Osteoblast (primary cell): ENCODE data around the gene ITGB8. TPM values are rescaled to one million over a fixed set of nuclear protein-coding genes. Genes with fewer than 3 reads are reported as not detected.
"Not testable (repeated sequence)": the region's sequence is repeated elsewhere in the genome, so short reads cannot be mapped to it uniquely, and the experiment has no call there.

Source experiments
- DNase-seq: peaks from one replicate; pipeline ENCODE4 v3.0.0; 2011; ENCODE audit warnings: low spot score, mixed read lengths; ENCODE audit not compliant: insufficient read length; ENCODE audit errors: missing footprints
- H2AFZ ChIP-seq: 2 replicates; pipeline ENCODE4 v1.6.0; 2011; ENCODE audit warnings: mild to moderate bottlenecking, low read length
- H3K27ac ChIP-seq: 2 replicates; pipeline ENCODE4 v1.5.1; 2011; ENCODE audit warnings: mild to moderate bottlenecking, low read depth, low read length, moderate library complexity
- H3K27me3 ChIP-seq: 2 replicates; pipeline ENCODE4 v1.6.0; 2012; ENCODE audit warnings: mild to moderate bottlenecking, control low read depth, inconsistent platforms, low read length, moderate library complexity; ENCODE audit not compliant: insufficient read depth
- H3K36me3 ChIP-seq: 2 replicates; pipeline ENCODE4 v1.5.1; 2011; ENCODE audit warnings: mild to moderate bottlenecking, low read length, control low read depth, moderate library complexity; ENCODE audit not compliant: insufficient read depth
- H3K4me1 ChIP-seq: 2 replicates; pipeline ENCODE4 v1.5.1; 2011; ENCODE audit warnings: mild to moderate bottlenecking, low read length, control low read depth, moderate library complexity; ENCODE audit not compliant: insufficient read depth
- H3K4me2 ChIP-seq: 2 replicates; pipeline ENCODE4 v1.6.0; 2011; ENCODE audit warnings: mild to moderate bottlenecking, low read length; ENCODE audit not compliant: insufficient read depth
- H3K4me3 ChIP-seq: fragments of 200-600 bp; sonication (generic); 3 replicates; pipeline ENCODE4 v1.5.1; 2012; ENCODE audit warnings: mild to moderate bottlenecking, low read length, inconsistent platforms; ENCODE audit not compliant: insufficient read depth
- H3K79me2 ChIP-seq: 2 replicates; pipeline ENCODE4 v1.6.0; 2012; ENCODE audit warnings: mild to moderate bottlenecking, low read length, control low read depth, inconsistent platforms; ENCODE audit not compliant: insufficient read depth
- H3K9me3 ChIP-seq: 2 replicates; pipeline ENCODE4 v1.5.1; 2011; ENCODE audit warnings: low read depth, low read length, control low read depth
- H4K20me1 ChIP-seq: 2 replicates; pipeline ENCODE4 v1.6.0; 2012; ENCODE audit warnings: mild to moderate bottlenecking, low read length, control low read depth; ENCODE audit not compliant: insufficient read depth
- total RNA-seq: library from RNA; depleted of rRNA; stranded (reverse); fragments of >200 nt; gene quantifications from 2 replicates; pipeline ENCODE4 v1.2.3, GENCODE V29; 2012
- TF ChIP-seq, protein P1 (sequence below): IDR thresholded peaks from 2 replicates; pipeline ENCODE4 v1.5.1; 2011; ENCODE audit warnings: mild to moderate bottlenecking, low read depth, low read length, moderate library complexity; ENCODE audit errors: extremely low read depth

ITGB8 gene
- total RNA-seq, 1 donor: 35.1 TPM

DNA sequence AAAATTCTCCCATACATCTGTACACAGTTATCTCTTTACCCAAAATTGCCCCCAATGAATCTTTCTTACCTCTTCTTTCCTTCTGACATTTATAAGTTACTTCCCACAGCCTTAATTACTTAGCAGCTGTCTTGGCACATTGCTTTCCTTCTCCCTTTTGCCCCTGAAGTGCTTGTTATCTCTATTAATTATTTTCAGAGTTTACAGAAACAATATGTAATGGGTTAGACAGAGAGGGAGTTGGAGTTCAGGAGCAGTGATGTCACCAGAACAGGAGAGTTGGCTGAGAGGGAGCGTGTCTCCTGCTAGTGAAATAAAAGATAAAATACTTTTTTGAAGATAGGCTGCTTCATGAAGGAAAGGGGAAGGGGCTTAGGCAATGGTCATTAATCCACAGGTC is 57.4 kb downstream of the ITGB8 start:
- TF ChIP-seq, protein P1, sequence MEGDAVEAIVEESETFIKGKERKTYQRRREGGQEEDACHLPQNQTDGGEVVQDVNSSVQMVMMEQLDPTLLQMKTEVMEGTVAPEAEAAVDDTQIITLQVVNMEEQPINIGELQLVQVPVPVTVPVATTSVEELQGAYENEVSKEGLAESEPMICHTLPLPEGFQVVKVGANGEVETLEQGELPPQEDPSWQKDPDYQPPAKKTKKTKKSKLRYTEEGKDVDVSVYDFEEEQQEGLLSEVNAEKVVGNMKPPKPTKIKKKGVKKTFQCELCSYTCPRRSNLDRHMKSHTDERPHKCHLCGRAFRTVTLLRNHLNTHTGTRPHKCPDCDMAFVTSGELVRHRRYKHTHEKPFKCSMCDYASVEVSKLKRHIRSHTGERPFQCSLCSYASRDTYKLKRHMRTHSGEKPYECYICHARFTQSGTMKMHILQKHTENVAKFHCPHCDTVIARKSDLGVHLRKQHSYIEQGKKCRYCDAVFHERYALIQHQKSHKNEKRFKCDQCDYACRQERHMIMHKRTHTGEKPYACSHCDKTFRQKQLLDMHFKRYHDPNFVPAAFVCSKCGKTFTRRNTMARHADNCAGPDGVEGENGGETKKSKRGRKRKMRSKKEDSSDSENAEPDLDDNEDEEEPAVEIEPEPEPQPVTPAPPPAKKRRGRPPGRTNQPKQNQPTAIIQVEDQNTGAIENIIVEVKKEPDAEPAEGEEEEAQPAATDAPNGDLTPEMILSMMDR: no peak
- Histone ChIP-seq H3K4me3 (no peak overlapping the region), H3K36me3 (no peaks in the 10 kb centered on the region), H3K27me3 (no peaks in the 10 kb centered on the region), H3K79me2 (no peaks in the 10 kb centered on the region), H3K27ac (no peak overlapping the region), H3K4me2 (no peak overlapping the region), H4K20me1 (no peaks in the 10 kb centered on the region), H3K9me3 (no peaks in the 10 kb centered on the region), H3K4me1 (peaks cover 10% of the 10 kb centered on the region), H2AFZ (no peak overlapping the region)
- no peak for DNase-seq

DNA sequence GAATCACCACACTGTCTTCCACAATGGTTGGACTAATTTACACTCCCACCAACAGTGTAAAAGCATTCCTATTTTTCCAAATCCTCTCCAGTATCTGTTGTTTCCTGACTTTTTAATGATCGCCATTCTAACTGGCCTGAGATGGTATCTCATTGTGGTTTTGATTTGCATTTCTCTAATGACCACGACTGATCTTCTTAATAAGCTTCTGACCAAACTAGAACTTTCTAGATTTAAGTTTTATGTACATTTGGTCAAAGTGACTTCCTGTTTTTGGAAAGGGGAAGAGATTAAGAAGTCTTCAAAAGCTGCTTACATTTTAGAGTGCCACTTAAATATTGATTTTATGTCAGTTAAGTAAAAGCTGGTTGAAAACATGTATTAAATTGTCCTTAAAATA is 58.5 kb downstream of the ITGB8 start:
- not testable (repeated sequence) for DNase-seq, H3K79me2 ChIP-seq, H4K20me1 ChIP-seq, H3K36me3 ChIP-seq, H3K4me3 ChIP-seq, H3K27ac ChIP-seq, H2AFZ ChIP-seq, H3K9me3 ChIP-seq, H3K27me3 ChIP-seq, H3K4me2 ChIP-seq
- H3K4me1 ChIP-seq: peaks cover 10% of the 10 kb centered on the region

DNA sequence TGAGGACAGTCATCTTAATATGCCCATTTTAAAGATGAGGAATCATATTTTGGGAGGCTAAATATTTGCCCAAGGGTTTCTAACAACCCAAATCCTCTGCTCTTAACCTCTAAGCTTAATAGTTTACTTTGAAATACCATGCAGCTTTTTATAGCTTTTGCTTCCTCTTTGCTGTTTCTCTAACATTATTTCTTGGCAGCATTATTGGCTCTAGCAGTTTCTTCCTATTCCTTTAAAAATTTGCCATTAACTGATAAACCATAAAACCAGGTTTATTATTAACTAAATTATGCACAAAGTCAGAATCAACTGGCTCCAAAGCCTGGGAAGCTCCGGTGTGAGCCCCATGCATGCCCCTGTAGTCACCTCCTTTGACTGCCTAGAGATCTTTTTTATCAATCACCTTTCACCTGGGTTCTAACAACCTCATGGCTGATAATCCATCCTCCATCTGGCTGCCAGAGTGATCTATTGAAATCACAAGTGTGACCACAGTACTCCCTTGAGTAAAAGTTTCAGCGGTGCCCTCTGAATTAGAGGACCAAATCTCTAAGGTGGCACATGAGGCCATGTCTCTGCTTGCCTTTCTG is 62.4 kb downstream of the ITGB8 start:
- TF ChIP-seq, protein P1: no peak
- H4K20me1 ChIP-seq: no peaks in the 10 kb centered on the region
- no peaks in the 10 kb centered on the region for H3K4me1 ChIP-seq
- no peaks in the 10 kb centered on the region for H3K79me2 ChIP-seq
- no peak overlapping the region for H3K4me3 ChIP-seq
- no peak overlapping the region for H3K27ac ChIP-seq
- no peaks in the 10 kb centered on the region for H3K36me3 ChIP-seq
- no peaks in the 10 kb centered on the region for H3K27me3 ChIP-seq
- H3K9me3 ChIP-seq: no peaks in the 10 kb centered on the region
- no peak overlapping the region for H2AFZ ChIP-seq
- DNase-seq: peak; percentile 4
- H3K4me2 ChIP-seq: no peak overlapping the region

DNA sequence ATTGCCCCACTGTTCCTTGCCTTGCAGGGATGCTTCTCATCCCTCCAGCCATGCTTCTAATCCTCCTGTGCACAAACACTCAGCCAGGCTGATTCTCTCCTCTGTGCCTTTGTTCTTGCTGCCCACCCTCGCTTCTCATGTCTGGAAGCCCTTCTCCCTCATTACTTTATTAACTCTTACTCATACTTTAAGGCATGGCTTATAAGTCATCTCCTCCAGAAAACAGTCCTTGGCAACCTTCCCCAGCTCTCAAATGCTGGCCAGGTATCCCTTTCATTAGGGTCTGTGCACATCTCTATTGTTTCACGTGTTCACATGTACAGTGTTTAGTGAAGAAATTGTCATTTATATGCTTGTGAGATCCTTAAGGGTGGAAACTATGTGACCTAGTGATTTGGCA is 62.9 kb downstream of the ITGB8 start:
- Histone ChIP-seq H2AFZ (no peak overlapping the region), H3K27ac (no peak overlapping the region), H3K79me2 (no peaks in the 10 kb centered on the region), H3K9me3 (no peaks in the 10 kb centered on the region), H4K20me1 (no peaks in the 10 kb centered on the region), H3K27me3 (no peaks in the 10 kb centered on the region), H3K4me2 (no peak overlapping the region), H3K4me3 (no peak overlapping the region), H3K36me3 (no peaks in the 10 kb centered on the region), H3K4me1 (no peaks in the 10 kb centered on the region)
- no peak for DNase-seq
- TF ChIP-seq, protein P1: no peak
